ENCODE results near the gene CERS5. TPM values are rescaled to one million over a fixed set of nuclear protein-coding genes. Genes with fewer than 3 reads are reported as not detected.

CERS5 gene
- total RNA-seq, 1 experiment from 2014 or later, result 62.6 TPM

- Mint-ChIP-seq H3K4me1 (ENCODE audit: low read depth, unreplicated experiment) (peaks cover 26% of the 10 kb centered on the region), H3K4me3 (ENCODE audit: unreplicated experiment) (no peak overlapping the region), H3K36me3 (ENCODE audit: insufficient read depth, unreplicated experiment) (peaks cover 44% of the 10 kb centered on the region), H3K27ac (ENCODE audit: unreplicated experiment) (no peak overlapping the region), H3K9me3 (ENCODE audit: unreplicated experiment) (no peaks in the 10 kb centered on the region), H3K27me3 (ENCODE audit: insufficient read depth, unreplicated experiment) (no peaks in the 10 kb centered on the region)
- Histone ChIP-seq H3K4me3 (ENCODE audit: low read depth, low read length) (no peak overlapping the region), H3K36me3 (ENCODE audit: control insufficient read depth, insufficient read depth, low read length) (no peaks in the 10 kb centered on the region), H3K9me3 (no peaks in the 10 kb centered on the region), H3K4me1 (peaks cover 6% of the 10 kb centered on the region; the same call in 1 of the 2 replicates), H3K27me3 (replicated peaks; ENCODE audit: control insufficient read depth, insufficient read depth, low read length) (no peaks in the 10 kb centered on the region)
- intact Hi-C loops (cut with micrococcal nuclease; ENCODE audit: unreplicated experiment), result no loop called here
- no TSS peak for BruUV-seq (replicated peaks)
- CTCF ChIA-PET, result interaction anchor here (0.8 to 1.4 kb wide), 3 partner anchors 8 to 125 kb away, joined by 4 to 7 read pairs (median 6); partner anchors contain the start of gene COX14
- POLR2A ChIA-PET, result interaction anchor here (0.5 kb wide), 1 partner anchor 72 kb away, joined by 3 read pairs; no protein-coding TSS in a partner anchor
- no peak for TF ChIP-seq CTCF (IDR thresholded peaks at IDR 0.05; ENCODE audit: insufficient read depth in 1 of 2, low read depth in 1 of 2, low read length in 1 of 2, severe bottlenecking in 1 of 2, unreplicated experiment in 1 of 2)
- DNase-seq, result no peak
Measured at GRCh38 chr12:50188875-50189575, 21.9 kb upstream of the CERS5 start.

- Histone ChIP-seq H3K36me3 (ENCODE audit: control insufficient read depth, insufficient read depth, low read length) (no peaks in the 10 kb centered on the region), H3K4me1 (peaks cover 6% of the 10 kb centered on the region; the same call in 1 of the 2 replicates), H3K9me3 (no peaks in the 10 kb centered on the region), H3K4me3 (ENCODE audit: low read depth, low read length) (no peak overlapping the region), H3K27me3 (replicated peaks; ENCODE audit: control insufficient read depth, insufficient read depth, low read length) (no peaks in the 10 kb centered on the region)
- Mint-ChIP-seq H3K4me1 (ENCODE audit: low read depth, unreplicated experiment) (peaks cover 26% of the 10 kb centered on the region), H3K27ac (ENCODE audit: unreplicated experiment) (no peak overlapping the region), H3K9me3 (ENCODE audit: unreplicated experiment) (no peaks in the 10 kb centered on the region), H3K4me3 (ENCODE audit: unreplicated experiment) (no peak overlapping the region), H3K27me3 (ENCODE audit: insufficient read depth, unreplicated experiment) (no peaks in the 10 kb centered on the region), H3K36me3 (ENCODE audit: insufficient read depth, unreplicated experiment) (peaks cover 44% of the 10 kb centered on the region)
- POLR2A ChIA-PET, result interaction anchor here (0.5 kb wide), 1 partner anchor 73 kb away, joined by 3 read pairs; no protein-coding TSS in a partner anchor
- DNase-seq, result peak in 1 of 2 experiments; percentile 26
- CTCF ChIA-PET, result interaction anchor here (0.6 to 1.4 kb wide), 5 partner anchors 9 to 209 kb away, joined by 3 to 7 read pairs (median 5); partner anchors contain the start of gene COX14
- intact Hi-C loops (cut with micrococcal nuclease; ENCODE audit: unreplicated experiment), result no loop called here
- no TSS peak for BruUV-seq (replicated peaks)
- no peak for TF ChIP-seq CTCF (IDR thresholded peaks at IDR 0.05; ENCODE audit: insufficient read depth in 1 of 2, low read depth in 1 of 2, low read length in 1 of 2, severe bottlenecking in 1 of 2, unreplicated experiment in 1 of 2)
Measured at GRCh38 chr12:50188241-50188781, 21.1 kb upstream of the CERS5 start.

GRCh38 chr12:50187084-50187900 is 20.1 kb upstream of the CERS5 start:
- Mint-ChIP-seq H3K36me3 (ENCODE audit: insufficient read depth, unreplicated experiment) (peaks cover 35% of the 10 kb centered on the region), H3K4me3 (ENCODE audit: unreplicated experiment) (no peak overlapping the region), H3K9me3 (ENCODE audit: unreplicated experiment) (no peaks in the 10 kb centered on the region), H3K27ac (ENCODE audit: unreplicated experiment) (no peak overlapping the region), H3K27me3 (ENCODE audit: insufficient read depth, unreplicated experiment) (no peaks in the 10 kb centered on the region), H3K4me1 (ENCODE audit: low read depth, unreplicated experiment) (peaks cover 33% of the 10 kb centered on the region)
- Histone ChIP-seq H3K27me3 (replicated peaks; ENCODE audit: control insufficient read depth, insufficient read depth, low read length) (no peaks in the 10 kb centered on the region), H3K9me3 (no peaks in the 10 kb centered on the region), H3K4me3 (ENCODE audit: low read depth, low read length) (no peak overlapping the region), H3K4me1 (peaks cover 6% of the 10 kb centered on the region; the same call in 1 of the 2 replicates), H3K36me3 (ENCODE audit: control insufficient read depth, insufficient read depth, low read length) (no peaks in the 10 kb centered on the region)
- no TSS peak for BruUV-seq (replicated peaks)
- CTCF ChIA-PET, result interaction anchor here (1.0 to 1.4 kb wide), 3 partner anchors 10 to 127 kb away, joined by 3 to 7 read pairs (median 6); no protein-coding TSS in a partner anchor
- no peak for DNase-seq
- intact Hi-C loops (cut with micrococcal nuclease; ENCODE audit: unreplicated experiment), result no loop called here
- TF ChIP-seq CTCF (IDR thresholded peaks at IDR 0.05; ENCODE audit: insufficient read depth in 1 of 2, low read depth in 1 of 2, low read length in 1 of 2, severe bottlenecking in 1 of 2, unreplicated experiment in 1 of 2), result no peak
- POLR2A ChIA-PET, result no interaction called here

Data from Caco-2 (cell line).